Articular chondrocyte of knee joint (primary cell): ENCODE measurements around the gene TMEM235. TPM values are rescaled to one million over a fixed set of nuclear protein-coding genes. Genes with fewer than 3 reads are reported as not detected.

Experiments used
- small RNA-seq: library from RNA; depleted of rRNA; stranded (forward); fragments of <200 nt; gene quantifications from one replicate; pipeline ENCODE3, GENCODE V24; 2012
- total RNA-seq: library from RNA; depleted of rRNA; stranded (reverse); fragments of >200 nt; gene quantifications from 2 replicates; pipeline ENCODE4 v1.2.3, GENCODE V29; 2012

TMEM235 gene
- not detected in 2 replicates for total RNA-seq

GRCh38 chr17:78230996-78231935 is at the start of gene TMEM235:
TMEM235 (plus strand) TSS chr17:78231631; CDS start chr17:78232024, 393 bp downstream.

GRCh38 chr17:78186692-78187595 is 44.5 kb upstream of the TMEM235 start, which contains the start of the genes AFMID and TK1:
AFMID (plus strand) TSS chr17:78187362; CDS start chr17:78187371, 9 bp downstream.
TK1 (minus strand) TSS chr17:78187052; CDS start chr17:78186994, 58 bp downstream.

GRCh38 chr17:78214016-78214705 is 17.3 kb upstream of the TMEM235 start, which contains the start of gene BIRC5:
BIRC5 (plus strand) TSS chr17:78214253; CDS start chr17:78214317, 64 bp downstream.

Small RNA genes lying within 50 kb of the gene (small RNA-seq; reads per million reads assigned to genes)
- gene AC087645.1: not detected

Other genes with a start within 250 kb of the TMEM235 start
- gene TMC6, start 102.9 kb upstream of the TMEM235 start, total RNA-seq: 0.86 and 1.3 TPM in 2 replicates
- gene TMC8, start 100.9 kb upstream of the TMEM235 start, total RNA-seq: not detected in 2 replicates
- not detected in 2 replicates for gene C17orf99, start 85.2 kb upstream of the TMEM235 start, total RNA-seq
- 6.4 and 8.1 TPM in 2 replicates for gene SYNGR2, start 63.0 kb upstream of the TMEM235 start, total RNA-seq
- gene TK1, start 44.6 kb upstream of the TMEM235 start, total RNA-seq: 67.2 and 79.2 TPM in 2 replicates
- gene AFMID, start 44.3 kb upstream of the TMEM235 start, total RNA-seq: 39.2 and 43.0 TPM in 2 replicates
- 30.7 and 31.8 TPM in 2 replicates for gene BIRC5, start 17.4 kb upstream of the TMEM235 start, total RNA-seq
- 88.1 and 110 TPM in 2 replicates for gene SOCS3, start 128.4 kb downstream of the TMEM235 start, total RNA-seq
- 28.4 and 37.9 TPM in 2 replicates for gene PGS1, start 147.0 kb downstream of the TMEM235 start, total RNA-seq